Measurements from ENCODE around the gene TECTB.

DNA sequence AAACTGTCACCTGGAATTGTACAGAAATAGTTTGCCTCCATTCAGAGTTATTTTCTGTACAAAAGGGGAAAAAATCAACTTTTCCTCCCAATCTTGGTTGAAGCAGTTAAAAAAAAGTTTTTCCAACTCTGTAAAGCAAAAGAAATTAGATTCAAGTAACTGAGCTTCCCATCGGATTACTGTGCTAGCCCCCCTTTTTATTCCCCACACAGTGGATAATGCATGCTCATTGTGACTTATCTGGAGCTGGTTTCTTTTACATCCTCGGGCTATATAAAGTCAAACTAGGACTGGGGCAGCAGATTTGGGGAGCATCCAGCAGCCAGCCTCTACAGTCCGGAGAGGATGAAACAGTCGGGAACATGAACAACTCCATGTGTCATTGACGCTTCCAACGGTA, at the start of gene TECTB:
- TF ChIP-seq, protein P1, sequence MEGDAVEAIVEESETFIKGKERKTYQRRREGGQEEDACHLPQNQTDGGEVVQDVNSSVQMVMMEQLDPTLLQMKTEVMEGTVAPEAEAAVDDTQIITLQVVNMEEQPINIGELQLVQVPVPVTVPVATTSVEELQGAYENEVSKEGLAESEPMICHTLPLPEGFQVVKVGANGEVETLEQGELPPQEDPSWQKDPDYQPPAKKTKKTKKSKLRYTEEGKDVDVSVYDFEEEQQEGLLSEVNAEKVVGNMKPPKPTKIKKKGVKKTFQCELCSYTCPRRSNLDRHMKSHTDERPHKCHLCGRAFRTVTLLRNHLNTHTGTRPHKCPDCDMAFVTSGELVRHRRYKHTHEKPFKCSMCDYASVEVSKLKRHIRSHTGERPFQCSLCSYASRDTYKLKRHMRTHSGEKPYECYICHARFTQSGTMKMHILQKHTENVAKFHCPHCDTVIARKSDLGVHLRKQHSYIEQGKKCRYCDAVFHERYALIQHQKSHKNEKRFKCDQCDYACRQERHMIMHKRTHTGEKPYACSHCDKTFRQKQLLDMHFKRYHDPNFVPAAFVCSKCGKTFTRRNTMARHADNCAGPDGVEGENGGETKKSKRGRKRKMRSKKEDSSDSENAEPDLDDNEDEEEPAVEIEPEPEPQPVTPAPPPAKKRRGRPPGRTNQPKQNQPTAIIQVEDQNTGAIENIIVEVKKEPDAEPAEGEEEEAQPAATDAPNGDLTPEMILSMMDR (tag by site-specific recombination; IDR thresholded peaks at IDR 0.05): no peak
- TF ChIP-seq ZNF223 (tag by site-specific recombination; IDR thresholded peaks at IDR 0.05) (no peak), YY1 (tag by site-specific recombination; IDR thresholded peaks at IDR 0.05) (no peak), ZNF311 (tag by site-specific recombination; IDR thresholded peaks at IDR 0.05; ENCODE audit: borderline replicate concordance) (no peak), ZNF664 (tag by site-specific recombination; IDR thresholded peaks at IDR 0.05) (no peak), ZNF132 (tag by site-specific recombination; IDR thresholded peaks at IDR 0.05; ENCODE audit: borderline replicate concordance) (no peak), ZNF510 (tag by site-specific recombination; IDR thresholded peaks at IDR 0.05; ENCODE audit: insufficient replicate concordance) (no peak), ZNF677 (tag by site-specific recombination; IDR thresholded peaks at IDR 0.05) (no peak), ZNF138 (tag by site-specific recombination; IDR thresholded peaks at IDR 0.05; ENCODE audit: borderline replicate concordance) (no peak)
- TF ChIP-seq, protein P2, sequence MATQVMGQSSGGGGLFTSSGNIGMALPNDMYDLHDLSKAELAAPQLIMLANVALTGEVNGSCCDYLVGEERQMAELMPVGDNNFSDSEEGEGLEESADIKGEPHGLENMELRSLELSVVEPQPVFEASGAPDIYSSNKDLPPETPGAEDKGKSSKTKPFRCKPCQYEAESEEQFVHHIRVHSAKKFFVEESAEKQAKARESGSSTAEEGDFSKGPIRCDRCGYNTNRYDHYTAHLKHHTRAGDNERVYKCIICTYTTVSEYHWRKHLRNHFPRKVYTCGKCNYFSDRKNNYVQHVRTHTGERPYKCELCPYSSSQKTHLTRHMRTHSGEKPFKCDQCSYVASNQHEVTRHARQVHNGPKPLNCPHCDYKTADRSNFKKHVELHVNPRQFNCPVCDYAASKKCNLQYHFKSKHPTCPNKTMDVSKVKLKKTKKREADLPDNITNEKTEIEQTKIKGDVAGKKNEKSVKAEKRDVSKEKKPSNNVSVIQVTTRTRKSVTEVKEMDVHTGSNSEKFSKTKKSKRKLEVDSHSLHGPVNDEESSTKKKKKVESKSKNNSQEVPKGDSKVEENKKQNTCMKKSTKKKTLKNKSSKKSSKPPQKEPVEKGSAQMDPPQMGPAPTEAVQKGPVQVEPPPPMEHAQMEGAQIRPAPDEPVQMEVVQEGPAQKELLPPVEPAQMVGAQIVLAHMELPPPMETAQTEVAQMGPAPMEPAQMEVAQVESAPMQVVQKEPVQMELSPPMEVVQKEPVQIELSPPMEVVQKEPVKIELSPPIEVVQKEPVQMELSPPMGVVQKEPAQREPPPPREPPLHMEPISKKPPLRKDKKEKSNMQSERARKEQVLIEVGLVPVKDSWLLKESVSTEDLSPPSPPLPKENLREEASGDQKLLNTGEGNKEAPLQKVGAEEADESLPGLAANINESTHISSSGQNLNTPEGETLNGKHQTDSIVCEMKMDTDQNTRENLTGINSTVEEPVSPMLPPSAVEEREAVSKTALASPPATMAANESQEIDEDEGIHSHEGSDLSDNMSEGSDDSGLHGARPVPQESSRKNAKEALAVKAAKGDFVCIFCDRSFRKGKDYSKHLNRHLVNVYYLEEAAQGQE (tag by site-specific recombination; IDR thresholded peaks at IDR 0.05): no peak
- TF ChIP-seq, protein P3, sequence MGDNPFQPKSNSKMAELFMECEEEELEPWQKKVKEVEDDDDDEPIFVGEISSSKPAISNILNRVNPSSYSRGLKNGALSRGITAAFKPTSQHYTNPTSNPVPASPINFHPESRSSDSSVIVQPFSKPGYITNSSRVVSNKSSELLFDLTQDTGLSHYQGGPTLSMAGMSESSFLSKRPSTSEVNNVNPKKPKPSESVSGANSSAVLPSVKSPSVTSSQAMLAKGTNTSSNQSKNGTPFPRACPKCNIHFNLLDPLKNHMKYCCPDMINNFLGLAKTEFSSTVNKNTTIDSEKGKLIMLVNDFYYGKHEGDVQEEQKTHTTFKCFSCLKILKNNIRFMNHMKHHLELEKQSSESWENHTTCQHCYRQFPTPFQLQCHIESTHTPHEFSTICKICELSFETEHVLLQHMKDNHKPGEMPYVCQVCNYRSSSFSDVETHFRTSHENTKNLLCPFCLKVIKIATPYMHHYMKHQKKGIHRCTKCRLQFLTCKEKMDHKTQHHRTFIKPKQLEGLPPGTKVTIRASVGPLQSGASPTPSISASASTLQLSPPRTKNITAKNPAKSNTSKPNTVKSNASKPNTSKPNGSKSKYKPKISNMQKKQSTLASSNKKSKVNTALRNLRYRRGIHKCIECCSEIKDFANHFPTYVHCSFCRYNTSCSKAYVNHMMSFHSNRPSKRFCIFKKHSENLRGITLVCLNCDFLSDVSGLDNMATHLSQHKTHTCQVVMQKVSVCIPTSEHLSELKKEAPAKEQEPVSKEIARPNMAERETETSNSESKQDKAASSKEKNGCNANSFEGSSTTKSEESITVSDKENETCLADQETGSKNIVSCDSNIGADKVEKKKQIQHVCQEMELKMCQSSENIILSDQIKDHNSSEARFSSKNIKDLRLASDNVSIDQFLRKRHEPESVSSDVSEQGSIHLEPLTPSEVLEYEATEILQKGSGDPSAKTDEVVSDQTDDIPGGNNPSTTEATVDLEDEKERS (tag by site-specific recombination; IDR thresholded peaks at IDR 0.05): no peak
- TF ChIP-seq, protein P4, sequence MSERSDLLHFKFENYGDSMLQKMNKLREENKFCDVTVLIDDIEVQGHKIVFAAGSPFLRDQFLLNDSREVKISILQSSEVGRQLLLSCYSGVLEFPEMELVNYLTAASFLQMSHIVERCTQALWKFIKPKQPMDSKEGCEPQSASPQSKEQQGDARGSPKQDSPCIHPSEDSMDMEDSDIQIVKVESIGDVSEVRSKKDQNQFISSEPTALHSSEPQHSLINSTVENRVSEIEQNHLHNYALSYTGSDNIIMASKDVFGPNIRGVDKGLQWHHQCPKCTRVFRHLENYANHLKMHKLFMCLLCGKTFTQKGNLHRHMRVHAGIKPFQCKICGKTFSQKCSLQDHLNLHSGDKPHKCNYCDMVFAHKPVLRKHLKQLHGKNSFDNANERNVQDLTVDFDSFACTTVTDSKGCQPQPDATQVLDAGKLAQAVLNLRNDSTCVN (tag by site-specific recombination; optimal IDR thresholded peaks at IDR 0.05): no peak
- TF ChIP-seq, protein P5, sequence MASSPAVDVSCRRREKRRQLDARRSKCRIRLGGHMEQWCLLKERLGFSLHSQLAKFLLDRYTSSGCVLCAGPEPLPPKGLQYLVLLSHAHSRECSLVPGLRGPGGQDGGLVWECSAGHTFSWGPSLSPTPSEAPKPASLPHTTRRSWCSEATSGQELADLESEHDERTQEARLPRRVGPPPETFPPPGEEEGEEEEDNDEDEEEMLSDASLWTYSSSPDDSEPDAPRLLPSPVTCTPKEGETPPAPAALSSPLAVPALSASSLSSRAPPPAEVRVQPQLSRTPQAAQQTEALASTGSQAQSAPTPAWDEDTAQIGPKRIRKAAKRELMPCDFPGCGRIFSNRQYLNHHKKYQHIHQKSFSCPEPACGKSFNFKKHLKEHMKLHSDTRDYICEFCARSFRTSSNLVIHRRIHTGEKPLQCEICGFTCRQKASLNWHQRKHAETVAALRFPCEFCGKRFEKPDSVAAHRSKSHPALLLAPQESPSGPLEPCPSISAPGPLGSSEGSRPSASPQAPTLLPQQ (tag by site-specific recombination; IDR thresholded peaks at IDR 0.05): no peak

Measured in HEK293 (cell line).